GM19023 (cell line): ENCODE results near the gene FLT4.

Experiments
- ATAC-seq: cut with Tn5 transposase; IDR thresholded peaks from one replicate; pipeline ENCODE4 v1.9.1; 2021; ENCODE audit warnings: mild to moderate bottlenecking, moderate library complexity; ENCODE audit not compliant: unreplicated experiment

Gene FLT4

GRCh38 chr5:180609386-180609785, 40.0 kb downstream of the FLT4 start:
- ATAC-seq: no peak

GRCh38 chr5:180608572-180609310, 40.7 kb downstream of the FLT4 start:
- no peak for ATAC-seq

GRCh38 chr5:180607861-180608571, 41.4 kb downstream of the FLT4 start:
- no peak for ATAC-seq

- no peak for ATAC-seq
Observed at GRCh38 chr5:180606215-180606785, 43.1 kb downstream of the FLT4 start.

GRCh38 chr5:180605554-180606214, 43.7 kb downstream of the FLT4 start:
- ATAC-seq: no peak

- ATAC-seq: no peak
Observed at GRCh38 chr5:180604271-180604670, 45.1 kb downstream of the FLT4 start.

GRCh38 chr5:180603076-180603594, 46.3 kb downstream of the FLT4 start:
- no peak for ATAC-seq

- ATAC-seq: no peak
Observed at GRCh38 chr5:180602481-180603075, 46.8 kb downstream of the FLT4 start.

GRCh38 chr5:180601591-180602480, 47.6 kb downstream of the FLT4 start:
- ATAC-seq: no peak

GRCh38 chr5:180600554-180601041, 48.8 kb downstream of the FLT4 start:
- ATAC-seq: no peak

GRCh38 chr5:180599981-180600553, 49.3 kb downstream of the FLT4 start:
- no peak for ATAC-seq

GRCh38 chr5:180599590-180599914, 49.8 kb downstream of the FLT4 start:
- ATAC-seq: no peak

- no peak for ATAC-seq
Observed at GRCh38 chr5:180598797-180599589, 50.4 kb downstream of the FLT4 start.

- no peak for ATAC-seq
Observed at GRCh38 chr5:180598316-180598701, 51.1 kb downstream of the FLT4 start.

- no peak for ATAC-seq
Observed at GRCh38 chr5:180596668-180597231, 52.6 kb downstream of the FLT4 start.

- no peak for ATAC-seq
Observed at GRCh38 chr5:180596115-180596667, 53.2 kb downstream of the FLT4 start.

GRCh38 chr5:180595381-180596114, 53.9 kb downstream of the FLT4 start:
- no peak for ATAC-seq

- ATAC-seq: no peak
Observed at GRCh38 chr5:180595046-180595379, 54.4 kb downstream of the FLT4 start.
